GM18873 (cell line): ENCODE measurements around the gene CUL2.
"Not testable (repeated sequence)": the region's sequence is repeated elsewhere in the genome, so short reads cannot be mapped to it uniquely, and the experiment has no call there.

Source experiments
- ATAC-seq: cut with Tn5 transposase; IDR thresholded peaks from one replicate; pipeline ENCODE4 v1.9.1; 2021; ENCODE audit warnings: mild to moderate bottlenecking, moderate library complexity, moderate number of reproducible peaks; ENCODE audit not compliant: unreplicated experiment, low FRiP score

CUL2 gene

GRCh38 chr10:35080261-35080660 lies 9.9 kb downstream of the CUL2 start:
- ATAC-seq = not testable (repeated sequence)

- ATAC-seq = no peak
Observed at GRCh38 chr10:35079763-35080162, 10.4 kb downstream of the CUL2 start.

DNA sequence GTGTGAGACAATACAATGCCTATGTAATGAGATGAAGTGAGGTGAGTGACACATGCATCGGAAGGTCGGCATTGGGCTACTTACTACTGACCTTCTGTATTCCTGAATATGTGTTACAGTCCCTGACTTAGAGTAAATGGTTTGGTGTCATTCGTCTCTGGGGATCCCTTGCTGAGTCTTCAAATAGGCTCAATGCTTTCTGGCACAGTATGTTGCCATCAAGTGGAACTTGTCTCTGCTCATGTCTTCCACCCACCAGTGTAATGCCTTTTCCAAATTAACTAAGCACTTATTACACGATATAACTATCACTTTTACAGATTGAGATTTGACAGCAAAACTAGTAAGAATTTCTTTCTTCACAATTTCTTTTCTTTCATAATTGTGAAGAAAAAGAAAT lies 10.9 kb downstream of the CUL2 start:
- no peak for ATAC-seq

DNA sequence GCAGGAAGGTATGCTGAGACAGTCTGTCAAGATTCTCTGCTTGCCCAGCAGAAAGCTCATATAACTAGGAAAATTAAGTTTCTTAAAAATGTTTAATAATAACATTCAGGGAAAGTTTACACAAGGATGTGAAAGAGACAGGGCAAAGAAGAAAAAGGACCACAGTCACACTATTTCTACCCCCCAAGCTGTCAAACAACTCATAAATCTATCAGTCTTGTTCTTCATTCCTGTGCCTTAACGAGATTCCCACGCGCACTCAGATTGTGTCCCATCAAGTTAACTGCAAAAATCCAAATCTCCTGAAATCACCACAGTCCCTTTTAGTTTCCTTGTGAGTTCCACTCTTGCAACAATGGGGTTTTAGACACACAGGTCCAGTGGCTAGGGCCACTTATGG lies 14.9 kb downstream of the CUL2 start:
- ATAC-seq = no peak

DNA sequence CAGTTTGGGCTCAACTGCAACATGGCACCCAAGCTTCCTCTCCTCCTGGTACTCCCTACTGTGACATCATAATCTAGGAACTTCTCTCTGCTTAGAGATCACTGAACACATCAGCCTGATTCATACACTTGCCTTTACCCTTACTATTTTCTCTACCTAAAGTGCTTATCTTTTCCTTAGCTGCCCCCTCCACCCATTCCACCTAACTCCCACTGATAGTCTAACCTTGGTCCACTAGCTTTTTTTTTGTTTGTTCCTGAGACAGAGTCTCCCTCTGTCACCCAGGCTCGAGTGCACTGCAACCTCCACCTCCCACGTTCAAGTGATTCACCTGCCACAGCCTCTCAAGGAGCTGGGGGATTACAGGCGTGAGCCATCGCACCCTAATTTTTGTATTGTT lies 15.9 kb downstream of the CUL2 start:
- ATAC-seq = no peak

GRCh38 chr10:35070521-35070920 lies 19.6 kb downstream of the CUL2 start:
- ATAC-seq = no peak

DNA sequence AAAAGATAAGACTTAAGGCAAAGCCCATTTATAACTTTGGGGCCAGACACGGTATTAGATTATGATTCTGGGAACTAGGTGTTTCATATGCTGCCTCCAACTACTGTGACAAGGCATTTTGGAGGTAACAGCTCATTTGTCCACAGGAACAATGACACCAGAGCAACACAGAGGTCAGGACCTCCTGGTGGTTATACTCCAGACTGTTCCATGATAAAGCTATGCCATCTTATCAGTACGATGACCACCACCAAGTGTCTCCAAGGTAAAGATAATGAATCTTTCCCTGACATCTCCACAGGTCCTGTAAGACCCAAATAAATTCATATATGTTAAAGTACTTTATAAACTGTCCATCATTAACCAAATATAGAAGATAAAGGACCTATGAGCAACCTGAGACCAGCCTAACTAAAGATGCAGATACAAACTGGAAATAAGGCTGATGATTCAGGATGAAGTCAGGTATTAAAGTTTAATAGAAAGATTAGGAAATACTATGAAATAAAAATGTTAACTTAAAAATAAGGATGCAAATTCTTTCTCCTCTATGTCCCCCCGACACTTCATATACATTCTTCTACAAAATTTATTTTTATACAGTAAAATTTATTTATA lies 26.2 kb downstream of the CUL2 start:
- no peak for ATAC-seq

DNA sequence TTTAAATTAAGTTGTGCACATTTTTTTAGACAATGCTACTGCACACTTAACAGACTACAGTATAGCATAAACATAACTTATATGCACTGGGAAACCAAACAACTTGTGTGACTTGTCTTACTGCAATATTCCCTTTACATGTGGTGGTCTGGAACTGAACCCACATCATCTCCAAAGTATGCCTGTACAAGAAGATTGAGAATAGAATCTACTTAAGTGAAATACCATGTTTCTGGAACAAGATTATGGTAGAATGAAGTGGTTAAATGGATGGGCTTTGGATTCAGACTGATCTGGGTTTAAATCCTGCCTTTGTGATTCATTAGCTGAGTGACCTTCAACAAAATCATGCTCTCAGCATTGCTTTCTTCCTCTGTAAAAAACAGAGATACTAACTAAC lies 30.7 kb downstream of the CUL2 start:
- no peak for ATAC-seq

GRCh38 chr10:35058686-35059085 lies 31.5 kb downstream of the CUL2 start:
- ATAC-seq = no peak

- peak; percentile 65 for ATAC-seq
Observed at GRCh38 chr10:35058134-35058533, 32.0 kb downstream of the CUL2 start.

DNA sequence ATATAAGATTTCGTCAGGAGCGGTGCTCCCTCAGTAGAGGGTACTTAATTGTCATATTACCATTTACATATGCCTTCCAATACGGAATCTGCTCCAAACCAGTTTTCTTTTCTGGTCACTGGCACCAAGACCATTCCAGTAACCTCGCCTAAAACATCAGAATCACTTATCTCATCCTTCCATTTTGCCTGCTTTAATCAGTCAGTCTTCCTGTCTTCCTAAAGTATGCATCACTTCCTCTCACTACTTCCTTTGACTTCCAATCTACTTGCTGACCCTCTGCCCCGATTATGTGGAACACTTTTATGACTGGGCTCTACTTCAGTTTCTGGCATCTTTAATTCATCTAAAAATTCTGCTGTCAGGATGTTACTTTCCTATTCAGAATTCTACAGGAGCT lies 33.5 kb downstream of the CUL2 start:
- no peak for ATAC-seq

- no peak for ATAC-seq
Observed at GRCh38 chr10:35056133-35056532, 34.0 kb downstream of the CUL2 start.

DNA sequence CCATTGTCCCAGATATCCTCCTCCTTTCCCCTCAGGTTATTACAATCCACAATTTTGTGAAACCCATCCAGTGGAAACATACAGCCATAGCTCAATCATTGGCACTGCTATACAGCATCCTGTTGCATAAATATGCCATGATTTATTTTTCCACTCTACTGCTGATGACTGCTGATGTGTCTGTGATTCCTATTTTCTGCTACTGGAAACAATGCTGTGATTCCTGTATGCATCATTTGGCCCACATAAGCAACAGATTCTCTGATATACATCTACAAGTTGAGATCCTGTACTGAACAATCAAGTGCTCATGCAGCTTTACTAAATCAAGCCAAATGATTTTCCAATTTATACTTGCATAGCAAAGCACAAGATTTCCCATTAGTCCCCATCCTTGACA lies 39.6 kb downstream of the CUL2 start:
- ATAC-seq = no peak

GRCh38 chr10:35046074-35046473 lies 44.1 kb downstream of the CUL2 start:
- no peak for ATAC-seq

- not testable (repeated sequence) for ATAC-seq
Observed at GRCh38 chr10:35045275-35045674, 44.9 kb downstream of the CUL2 start.

DNA sequence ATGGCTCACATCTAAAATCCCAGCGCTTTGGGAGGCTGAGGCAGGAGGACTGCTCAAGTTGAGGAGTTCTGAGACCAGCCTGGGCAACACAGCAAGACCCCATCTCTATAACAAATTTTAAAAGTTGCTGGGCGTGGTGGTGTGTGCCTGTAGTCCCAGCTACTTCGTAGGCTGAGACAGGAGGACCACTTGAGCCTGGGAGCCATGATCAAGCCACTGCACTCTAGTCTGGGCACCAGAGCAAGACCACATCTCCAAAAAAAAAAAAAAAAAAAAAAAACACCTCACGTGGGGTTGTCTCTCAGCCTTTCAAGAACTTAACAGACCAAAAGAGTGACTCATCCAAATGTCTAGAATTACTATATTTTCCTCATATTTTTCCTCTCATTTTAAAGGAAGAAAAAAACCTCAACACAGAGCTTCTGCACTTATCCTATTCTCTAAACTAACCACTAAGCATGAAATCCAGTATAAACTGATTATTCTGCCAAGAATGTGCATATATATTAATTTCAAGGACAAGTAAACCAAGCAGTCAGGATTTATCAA lies 46.3 kb downstream of the CUL2 start:
- ATAC-seq = no peak

GRCh38 chr10:35042783-35043182 lies 47.4 kb downstream of the CUL2 start:
- ATAC-seq = no peak

DNA sequence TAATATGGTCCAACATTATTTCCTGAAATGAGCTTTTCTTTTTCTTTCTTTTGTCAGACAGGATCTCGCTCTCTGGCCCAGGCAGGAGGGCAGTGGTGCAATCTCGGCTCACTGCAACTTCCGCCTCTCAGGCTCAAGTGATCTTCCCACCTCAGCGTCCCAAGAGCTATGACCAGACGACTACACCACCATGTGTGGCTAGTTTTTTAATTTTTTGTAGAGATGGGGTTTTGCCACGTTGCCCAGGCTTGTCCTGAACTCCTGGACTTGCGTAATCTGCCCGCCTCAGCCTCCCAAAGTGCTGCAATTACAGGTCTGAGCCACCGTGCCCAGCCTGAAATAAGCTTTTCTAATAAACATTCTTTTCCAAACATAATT lies 48.6 kb downstream of the CUL2 start:
- no peak for ATAC-seq

DNA sequence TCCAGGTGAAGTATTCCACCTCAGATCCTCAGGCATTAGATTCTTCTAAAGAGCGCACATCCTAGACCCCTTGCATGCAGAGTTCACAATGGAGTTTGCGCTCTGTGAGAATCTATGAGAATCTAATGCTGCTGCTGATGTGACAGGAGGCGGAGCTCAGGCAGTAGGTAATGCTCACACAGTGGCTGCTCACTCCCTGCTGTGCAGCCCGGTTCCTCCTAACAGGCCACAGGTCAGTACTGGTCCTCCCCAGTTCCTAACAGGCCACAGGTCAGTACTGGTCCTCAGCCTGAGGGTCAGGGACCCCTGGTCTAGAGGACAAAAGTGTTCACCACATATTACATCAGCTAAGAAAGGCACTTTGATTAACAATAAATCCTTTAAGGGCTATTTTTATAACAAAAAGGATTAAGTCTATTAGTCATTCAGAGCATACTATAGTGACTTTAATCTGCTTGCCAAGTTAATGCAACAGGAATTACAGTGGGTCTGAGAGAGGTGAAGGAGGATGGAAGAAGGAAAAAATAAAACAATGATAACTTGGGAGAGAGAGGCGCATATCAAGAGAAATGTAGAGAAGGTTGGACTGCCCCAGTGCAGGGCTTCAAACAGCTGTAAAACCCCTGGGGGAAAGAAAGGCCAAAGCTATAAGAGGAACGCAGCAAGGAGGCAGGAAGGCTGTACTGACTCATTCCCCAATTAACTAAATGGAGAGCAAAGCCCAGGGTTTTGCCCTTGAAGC lies 49.2 kb downstream of the CUL2 start:
- ATAC-seq = no peak

DNA sequence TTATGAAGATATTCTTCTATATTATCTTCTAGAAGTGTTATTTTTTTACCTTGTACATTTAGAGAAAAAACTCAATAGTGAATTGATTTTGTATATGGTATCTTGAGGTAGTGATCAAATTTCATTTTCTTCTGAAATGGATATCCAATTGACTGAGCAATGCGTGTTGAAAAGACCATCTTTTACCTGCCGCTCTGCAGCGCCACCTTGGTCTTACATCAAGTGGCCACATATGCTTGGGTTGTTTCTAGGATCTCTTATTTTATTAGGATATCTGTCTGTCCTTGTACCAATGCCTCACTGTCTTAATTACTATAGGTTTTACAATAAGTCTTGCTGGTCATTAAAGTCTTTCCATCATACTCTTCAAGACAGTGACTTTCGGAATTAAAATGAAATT lies 53.0 kb downstream of the CUL2 start:
- no peak for ATAC-seq

GRCh38 chr10:35035606-35036005 lies 54.5 kb downstream of the CUL2 start:
- ATAC-seq = no peak

GRCh38 chr10:35027567-35027966 lies 62.6 kb downstream of the CUL2 start:
- ATAC-seq = no peak
